Measurements from ENCODE around the gene DNPEP. TPM values are rescaled to one million over a fixed set of nuclear protein-coding genes. Genes with fewer than 3 reads are reported as not detected.

The DNPEP gene
- total and polyA plus RNA-seq, 2 of the 4 experiments (the other 2 are of a cell fraction) = 74.2 to 89.4 TPM

DNA sequence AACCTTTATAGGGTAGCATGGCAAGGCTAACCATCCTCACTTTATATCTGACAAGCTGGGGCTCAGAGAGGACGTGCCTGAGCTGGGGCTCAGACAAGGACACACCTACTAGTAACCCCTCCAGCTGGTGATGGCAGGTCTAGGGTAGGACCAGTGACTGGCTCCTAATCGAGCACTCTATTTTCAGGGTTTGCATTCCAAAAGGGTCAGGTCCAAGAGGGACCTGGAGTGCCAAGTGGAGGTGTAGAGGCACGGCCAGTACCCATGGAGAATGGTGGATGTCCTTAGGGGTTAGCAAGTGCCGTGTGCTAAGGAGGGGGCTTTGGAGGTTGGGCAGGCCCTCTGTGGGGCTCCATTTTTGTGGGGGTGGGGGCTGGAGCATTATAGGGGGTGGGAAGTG is 29.2 kb upstream of the DNPEP start:
- H3K9me3 ChIP-seq (ENCODE audit: control insufficient read depth, insufficient read depth, low read length) = no peaks in the 10 kb centered on the region; the same call in 1 of the 2 replicates
- H3K27ac ChIP-seq (ENCODE audit: insufficient read depth, low read length) = no peak overlapping the region
- no peak overlapping the region for H3K4me3 ChIP-seq (ENCODE audit: insufficient read depth, low read depth, low read length)
- WGBS, 2 experiments (ENCODE audit: extremely low coverage in 2 of 2, insufficient read length in 1 of 2) = no CpG with 5 or more reads among the region's 4 CpGs
- 0 out of 2 replicates have a peak, but pooled peaks cover 5% of the 10 kb centered on the region for H3K9me1 ChIP-seq (ENCODE audit: insufficient read depth, low read length)
- H3K36me3 ChIP-seq (ENCODE audit: control insufficient read depth, insufficient read depth, low read length) = no peaks in the 10 kb centered on the region
- no peak overlapping the region for H2BK15ac ChIP-seq (ENCODE audit: low read depth, low read length)
- ChIA-PET CTCF (interaction anchor here (1.0 to 1.4 kb wide), 2 partner anchors 14 to 113 kb away, joined by 3 read pairs; no protein-coding TSS in a partner anchor), POLR2A (ENCODE audit: unreplicated experiment) (no interaction called here)
- H2BK120ac ChIP-seq (ENCODE audit: low read depth, low read length) = no peak overlapping the region
- intact Hi-C loops (cut with micrococcal nuclease) (no loop called here), in situ Hi-C loops (cut with MboI; ENCODE audit: low sequenced_read_pairs) (no loop called here), dilution Hi-C loops (cut with HindIII; ENCODE audit: low sequenced_read_pairs, unreplicated experiment) (no loop called here)
- H3K14ac ChIP-seq (replicated peaks; ENCODE audit: low read depth, low read length) = no peak overlapping the region
- TF ChIP-seq POLR2A (IDR thresholded peaks at IDR 0.05; ENCODE audit: low read depth, low read length) (no peak), FOS (IDR thresholded peaks at IDR 0.05; ENCODE audit: low read depth, low read length) (no peak), CEBPB (IDR thresholded peaks at IDR 0.05; ENCODE audit: low read depth, low read length) (no peak), SMC3 (IDR thresholded peaks at IDR 0.05; ENCODE audit: low read depth, low read length) (no peak), RCOR1 (IDR thresholded peaks at IDR 0.05; ENCODE audit: insufficient replicate concordance, low read length) (no peak), MXI1 (IDR thresholded peaks at IDR 0.05; ENCODE audit: borderline replicate concordance, low read depth, low read length) (no peak)
- TF ChIP-seq, protein P1, sequence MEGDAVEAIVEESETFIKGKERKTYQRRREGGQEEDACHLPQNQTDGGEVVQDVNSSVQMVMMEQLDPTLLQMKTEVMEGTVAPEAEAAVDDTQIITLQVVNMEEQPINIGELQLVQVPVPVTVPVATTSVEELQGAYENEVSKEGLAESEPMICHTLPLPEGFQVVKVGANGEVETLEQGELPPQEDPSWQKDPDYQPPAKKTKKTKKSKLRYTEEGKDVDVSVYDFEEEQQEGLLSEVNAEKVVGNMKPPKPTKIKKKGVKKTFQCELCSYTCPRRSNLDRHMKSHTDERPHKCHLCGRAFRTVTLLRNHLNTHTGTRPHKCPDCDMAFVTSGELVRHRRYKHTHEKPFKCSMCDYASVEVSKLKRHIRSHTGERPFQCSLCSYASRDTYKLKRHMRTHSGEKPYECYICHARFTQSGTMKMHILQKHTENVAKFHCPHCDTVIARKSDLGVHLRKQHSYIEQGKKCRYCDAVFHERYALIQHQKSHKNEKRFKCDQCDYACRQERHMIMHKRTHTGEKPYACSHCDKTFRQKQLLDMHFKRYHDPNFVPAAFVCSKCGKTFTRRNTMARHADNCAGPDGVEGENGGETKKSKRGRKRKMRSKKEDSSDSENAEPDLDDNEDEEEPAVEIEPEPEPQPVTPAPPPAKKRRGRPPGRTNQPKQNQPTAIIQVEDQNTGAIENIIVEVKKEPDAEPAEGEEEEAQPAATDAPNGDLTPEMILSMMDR (conservative IDR thresholded peaks at IDR 0.05; ENCODE audit: low read depth, low read length) = no peak
- H3K9ac ChIP-seq (ENCODE audit: low read depth, low read length) = no peak overlapping the region
- peak overlapping the region; percentile 37 for H2AK9ac ChIP-seq (replicated peaks; ENCODE audit: low read depth, low read length, poor library complexity)
- H3K56ac ChIP-seq (ENCODE audit: extremely low read depth, insufficient read depth, low read length) = no peak overlapping the region
- BruUV-seq (replicated peaks) = no TSS peak
- no peak overlapping the region for H3K4me2 ChIP-seq (ENCODE audit: low read depth, low read length)
- H2AFZ ChIP-seq (replicated peaks; ENCODE audit: low read length, poor library complexity) = no peak overlapping the region
- no peak overlapping the region for H2AK5ac ChIP-seq (ENCODE audit: low read depth, low read length)
- H3K4me1 ChIP-seq (ENCODE audit: control insufficient read depth, insufficient read depth, low read length) = peaks cover 5% of the 10 kb centered on the region; the same call in 1 of the 2 replicates
- H2BK5ac ChIP-seq (ENCODE audit: low read depth, low read length, poor library complexity, severe bottlenecking) = no peak overlapping the region
- H3K79me1 ChIP-seq (ENCODE audit: low read depth in 1 of 2, low read length in 2 of 2) = no peaks in the 10 kb centered on the region
- peaks cover 7% of the 10 kb centered on the region for H3K27me3 ChIP-seq (ENCODE audit: control insufficient read depth, insufficient read depth, low read length)
- H3K23ac ChIP-seq (ENCODE audit: low read depth, low read length) = no peak overlapping the region
- no peak for ATAC-seq (ENCODE audit: low read depth)
- H2BK20ac ChIP-seq (ENCODE audit: low read depth, low read length) = no peak overlapping the region
- no peak overlapping the region for H4K91ac ChIP-seq (ENCODE audit: insufficient read depth, low read depth, low read length)
- DNase-seq = no peak
- no peaks in the 10 kb centered on the region for H4K20me1 ChIP-seq (ENCODE audit: insufficient read depth, low read length)
- H3K18ac ChIP-seq (ENCODE audit: low read depth, low read length) = no peak overlapping the region
- no peak overlapping the region for H4K8ac ChIP-seq (ENCODE audit: low read depth in 2 of 2, low read length in 2 of 2)
- no peak overlapping the region for H3K4ac ChIP-seq (ENCODE audit: low read depth, low read length)
- H4K5ac ChIP-seq (ENCODE audit: low read depth, low read length) = no peak overlapping the region

Data from IMR-90 (cell line).